Liver (tissue), 9 donors: ENCODE measurements around the gene BHLHE23. TPM values are rescaled to one million over a fixed set of nuclear protein-coding genes. Genes with fewer than 3 reads are reported as not detected.

Source experiments
- DNase-seq: peaks from one replicate; pipeline ENCODE4 v3.0.0-alpha.2; 2017; ENCODE audit warnings: low spot score
- H3K27ac ChIP-seq, 2 donors: one replicate each; pipeline ENCODE4 v1.7.0; 2013; ENCODE audit warnings: inconsistent platforms in 2 of 2, low read length in 2 of 2, control low read depth in 1 of 2, low read depth in 1 of 2, mild to moderate bottlenecking in 1 of 2
- H3K27me3 ChIP-seq, 4 donors: one replicate each; pipeline versions ENCODE4 v1.6.1 to v1.7.0; 2013; ENCODE audit warnings: low read length in 3 of 4, inconsistent platforms in 1 of 4, mild to moderate bottlenecking in 1 of 4, moderate library complexity in 1 of 4; ENCODE audit not compliant: control insufficient read depth in 4 of 4, insufficient read depth in 4 of 4
- H3K36me3 ChIP-seq, 4 donors: one replicate each; pipeline versions ENCODE4 v1.6.1 to v1.7.0; 2013; ENCODE audit warnings: low read length in 3 of 4, mild to moderate bottlenecking in 3 of 4, low read depth in 1 of 4, moderate library complexity in 1 of 4; ENCODE audit not compliant: control insufficient read depth in 4 of 4, insufficient read depth in 3 of 4
- H3K4me1 ChIP-seq, 4 donors: one replicate each; pipeline versions ENCODE4 v1.6.1 to v1.7.0; 2013; ENCODE audit warnings: low read length in 3 of 4, mild to moderate bottlenecking in 3 of 4, moderate library complexity in 1 of 4; ENCODE audit not compliant: control insufficient read depth in 4 of 4, insufficient read depth in 4 of 4
- H3K4me3 ChIP-seq, 3 donors: one replicate each; pipeline versions ENCODE4 v1.6.1 to v1.7.0; 2013; ENCODE audit warnings: low read length in 3 of 3, control low read depth in 1 of 3, low read depth in 1 of 3, mild to moderate bottlenecking in 1 of 3
- H3K9ac ChIP-seq, 2 donors: one replicate each; pipeline ENCODE4 v1.7.0; 2013; ENCODE audit warnings: low read length in 2 of 2, mild to moderate bottlenecking in 2 of 2, moderate library complexity in 2 of 2, control low read depth in 1 of 2, low read depth in 1 of 2
- H3K9me3 ChIP-seq, 4 donors: one replicate each; pipeline versions ENCODE4 v1.6.1 to v1.7.0; 2013; ENCODE audit warnings: low read length in 3 of 4; ENCODE audit not compliant: control insufficient read depth in 4 of 4
- EGR1 ChIP-seq, 2 donors: IDR thresholded peaks; 2 replicates each; pipeline ENCODE4 v1.6.1; 2016 to 2018; ENCODE audit warnings: antibody characterized with exemption in 2 of 2, low read depth in 2 of 2
- FOXA1 ChIP-seq: IDR thresholded peaks from 2 replicates; pipeline ENCODE4 v1.6.1; 2016; ENCODE audit warnings: antibody characterized with exemption
- FOXA2 ChIP-seq: IDR thresholded peaks from 2 replicates; pipeline ENCODE4 v1.6.1; 2016; ENCODE audit warnings: antibody characterized with exemption
- GABPA ChIP-seq, 2 donors: IDR thresholded peaks in 1 of 2; conservative IDR thresholded peaks in 1 of 2; 2 replicates each; pipeline ENCODE4 v1.6.1; 2016; ENCODE audit warnings: antibody characterized with exemption in 2 of 2, mild to moderate bottlenecking in 1 of 2, moderate library complexity in 1 of 2
- HNF4A ChIP-seq, 2 donors: conservative IDR thresholded peaks; 2 replicates each; pipeline ENCODE4 v1.6.1; 2016; ENCODE audit warnings: antibody characterized with exemption in 2 of 2, mild to moderate bottlenecking in 2 of 2
- HNF4G ChIP-seq: IDR thresholded peaks from 2 replicates; pipeline ENCODE4 v1.6.1; 2016; ENCODE audit warnings: antibody characterized with exemption
- JUND ChIP-seq, 2 donors: IDR thresholded peaks; 2 replicates each; pipeline ENCODE4 v1.6.1; 2016; ENCODE audit warnings: antibody characterized with exemption in 2 of 2
- NR2F2 ChIP-seq: IDR thresholded peaks from 2 replicates; pipeline ENCODE4 v1.6.1; 2016; ENCODE audit warnings: antibody characterized with exemption
- RAD21 ChIP-seq, 2 donors: IDR thresholded peaks; 2 replicates each; pipeline ENCODE4 v1.6.1; 2016; ENCODE audit warnings: antibody characterized with exemption in 2 of 2, mild to moderate bottlenecking in 2 of 2
- RXRA ChIP-seq, 2 donors: IDR thresholded peaks; 2 replicates each; pipeline ENCODE4 v1.6.1; 2017 to 2018; ENCODE audit warnings: antibody characterized with exemption in 2 of 2, mild to moderate bottlenecking in 1 of 2
- SP1 ChIP-seq: IDR thresholded peaks from 2 replicates; pipeline ENCODE4 v1.6.1; 2018; ENCODE audit warnings: antibody characterized with exemption, mild to moderate bottlenecking
- TAF1 ChIP-seq: conservative IDR thresholded peaks from 2 replicates; pipeline ENCODE4 v1.6.1; 2016; ENCODE audit warnings: antibody characterized with exemption, mild to moderate bottlenecking
- YY1 ChIP-seq: IDR thresholded peaks from 2 replicates; pipeline ENCODE4 v1.6.1; 2016; ENCODE audit warnings: antibody characterized with exemption, mild to moderate bottlenecking
- WGBS: extraction: QIAGEN DNeasy Blood & Tissue Kit; methylation state at CpG from one replicate; pipeline ENCODE4 v1.1.7; 2013; 5-methylcytosine and 5-hydroxymethylcytosine counted together
- polyA plus RNA-seq, 2 donors: library from polyadenylated mRNA; stranded (reverse) in 1 of 2; unstranded in 1 of 2; fragments of 200-250 nt in 1 of 2; fragments of >200 nt in 1 of 2; fragmentation: Nextera tagmentation in 1 of 2; extraction: Ambion mirVana in 1 of 2; gene quantifications; one replicate each; pipeline versions ENCODE4 v1.2.1 to v1.2.3, GENCODE V29; 2013 to 2015
- total RNA-seq, 2 donors: library from RNA; depleted of rRNA; stranded (reverse); fragments of >200 nt; gene quantifications; one replicate each; pipeline ENCODE4 v1.2.3, GENCODE V29; 2014
- TF ChIP-seq, protein P1 (sequence below): fragments of 150-350 bp; IDR thresholded peaks from 2 replicates; pipeline ENCODE4 v1.5.1; 2017; ENCODE audit warnings: improper control_type of control experiment, low read depth, low read length; ENCODE audit not compliant: missing input control
- TF ChIP-seq, protein P2 (sequence below): IDR thresholded peaks from 2 replicates; pipeline ENCODE4 v1.6.1; 2016; ENCODE audit warnings: antibody characterized with exemption
- TF ChIP-seq, protein P3 (sequence below): IDR thresholded peaks from 2 replicates; pipeline ENCODE4 v1.6.1; 2016; ENCODE audit warnings: antibody characterized with exemption, mild to moderate bottlenecking
- TF ChIP-seq, protein P4 (sequence below): IDR thresholded peaks from 2 replicates; pipeline ENCODE4 v1.6.1; 2016; ENCODE audit warnings: antibody characterized with exemption
- TF ChIP-seq, protein P5 (sequence below): IDR thresholded peaks from 2 replicates; pipeline ENCODE4 v1.6.1; 2016; ENCODE audit warnings: antibody characterized with exemption
- donor health status: healthy.
- donor health status: healthy.
- donor health status: healthy.
- donor health status: healthy.
- donor health status: healthy.

BHLHE23 gene
- total and polyA plus RNA-seq, 4 donors, result not detected

DNA sequence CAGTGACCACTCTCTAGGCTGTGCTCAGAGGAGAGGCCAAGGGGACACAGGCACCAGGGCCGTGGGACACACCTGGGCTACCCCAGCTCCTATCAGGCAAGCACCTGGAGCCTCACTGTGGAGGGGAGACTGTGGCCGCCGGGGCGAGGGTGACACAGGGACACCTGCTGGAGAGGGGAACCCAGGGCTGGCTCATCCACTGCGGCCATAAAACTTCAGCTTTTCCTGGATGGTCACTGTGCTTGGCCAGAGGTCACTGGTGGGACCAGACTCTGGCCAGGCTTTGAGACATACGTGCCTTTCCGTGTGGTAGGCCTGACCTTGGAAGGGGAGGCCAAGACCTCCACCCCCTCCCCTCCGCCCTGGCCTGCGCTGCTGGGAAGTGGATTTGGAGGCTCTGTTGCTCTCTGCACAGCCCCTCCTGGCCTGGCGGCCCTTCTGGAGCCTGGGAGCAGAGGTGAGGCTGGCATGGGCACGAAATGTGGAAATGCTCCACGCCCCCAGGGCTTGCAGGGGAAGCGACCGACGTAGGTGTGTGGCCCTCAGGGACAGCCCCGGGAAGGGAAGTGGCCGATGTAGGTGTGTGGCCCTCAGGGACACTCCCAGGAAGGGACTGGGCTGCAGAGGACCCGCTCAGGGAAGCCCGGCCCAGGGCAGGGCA is 42.9 kb upstream of the BHLHE23 start:
- TF ChIP-seq JUND (IDR thresholded peaks at IDR 0.05) (no peak), SP1 (no peak)
- Histone ChIP-seq H3K9ac (no peak overlapping the region), H3K4me3 (no peak overlapping the region), H3K27ac (no peak overlapping the region), H3K27me3 (peaks cover 0 to 3% (median under 1%) of the 10 kb centered on the region in 4 donors), H3K9me3 (no peaks in the 10 kb centered on the region), H3K4me1 (no peaks in the 10 kb centered on the region), H3K36me3 (no peaks in the 10 kb centered on the region)
- DNase-seq, result no peak
- 87% methylated on average over 19 of the region's 19 CpGs for WGBS

DNA sequence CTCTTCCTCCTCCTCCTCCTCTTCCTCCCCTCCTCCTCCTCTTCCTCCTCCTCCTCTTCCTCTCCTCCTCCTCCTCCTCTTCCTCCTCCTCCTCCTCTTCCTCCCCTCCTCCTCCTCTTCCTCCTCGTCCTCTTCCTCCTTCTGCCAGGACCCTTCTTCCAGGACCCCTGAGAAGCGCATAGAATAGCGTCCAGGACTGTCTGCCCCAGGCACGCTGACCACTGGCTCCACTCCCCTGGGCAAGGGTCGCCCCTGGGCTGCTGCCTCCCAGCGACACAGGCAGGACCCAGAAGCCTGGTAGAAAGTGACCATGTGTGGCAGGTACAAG is 42.4 kb upstream of the BHLHE23 start:
- no peak overlapping the region for H3K4me3 ChIP-seq
- H3K27ac ChIP-seq, result no peak overlapping the region
- H3K27me3 ChIP-seq, result peaks cover 0 to 3% (median under 1%) of the 10 kb centered on the region in 4 donors
- no peaks in the 10 kb centered on the region for H3K9me3 ChIP-seq
- no peaks in the 10 kb centered on the region for H3K36me3 ChIP-seq
- TF ChIP-seq JUND (IDR thresholded peaks at IDR 0.05), result no peak
- TF ChIP-seq GABPA (IDR thresholded peaks at IDR 0.05 in 1 of 2, conservative IDR thresholded peaks at IDR 0.05 in 1 of 2), result no peak
- no peak for TF ChIP-seq FOXA2
- TF ChIP-seq, protein P1, sequence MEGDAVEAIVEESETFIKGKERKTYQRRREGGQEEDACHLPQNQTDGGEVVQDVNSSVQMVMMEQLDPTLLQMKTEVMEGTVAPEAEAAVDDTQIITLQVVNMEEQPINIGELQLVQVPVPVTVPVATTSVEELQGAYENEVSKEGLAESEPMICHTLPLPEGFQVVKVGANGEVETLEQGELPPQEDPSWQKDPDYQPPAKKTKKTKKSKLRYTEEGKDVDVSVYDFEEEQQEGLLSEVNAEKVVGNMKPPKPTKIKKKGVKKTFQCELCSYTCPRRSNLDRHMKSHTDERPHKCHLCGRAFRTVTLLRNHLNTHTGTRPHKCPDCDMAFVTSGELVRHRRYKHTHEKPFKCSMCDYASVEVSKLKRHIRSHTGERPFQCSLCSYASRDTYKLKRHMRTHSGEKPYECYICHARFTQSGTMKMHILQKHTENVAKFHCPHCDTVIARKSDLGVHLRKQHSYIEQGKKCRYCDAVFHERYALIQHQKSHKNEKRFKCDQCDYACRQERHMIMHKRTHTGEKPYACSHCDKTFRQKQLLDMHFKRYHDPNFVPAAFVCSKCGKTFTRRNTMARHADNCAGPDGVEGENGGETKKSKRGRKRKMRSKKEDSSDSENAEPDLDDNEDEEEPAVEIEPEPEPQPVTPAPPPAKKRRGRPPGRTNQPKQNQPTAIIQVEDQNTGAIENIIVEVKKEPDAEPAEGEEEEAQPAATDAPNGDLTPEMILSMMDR, result no peak
- TF ChIP-seq, protein P2, sequence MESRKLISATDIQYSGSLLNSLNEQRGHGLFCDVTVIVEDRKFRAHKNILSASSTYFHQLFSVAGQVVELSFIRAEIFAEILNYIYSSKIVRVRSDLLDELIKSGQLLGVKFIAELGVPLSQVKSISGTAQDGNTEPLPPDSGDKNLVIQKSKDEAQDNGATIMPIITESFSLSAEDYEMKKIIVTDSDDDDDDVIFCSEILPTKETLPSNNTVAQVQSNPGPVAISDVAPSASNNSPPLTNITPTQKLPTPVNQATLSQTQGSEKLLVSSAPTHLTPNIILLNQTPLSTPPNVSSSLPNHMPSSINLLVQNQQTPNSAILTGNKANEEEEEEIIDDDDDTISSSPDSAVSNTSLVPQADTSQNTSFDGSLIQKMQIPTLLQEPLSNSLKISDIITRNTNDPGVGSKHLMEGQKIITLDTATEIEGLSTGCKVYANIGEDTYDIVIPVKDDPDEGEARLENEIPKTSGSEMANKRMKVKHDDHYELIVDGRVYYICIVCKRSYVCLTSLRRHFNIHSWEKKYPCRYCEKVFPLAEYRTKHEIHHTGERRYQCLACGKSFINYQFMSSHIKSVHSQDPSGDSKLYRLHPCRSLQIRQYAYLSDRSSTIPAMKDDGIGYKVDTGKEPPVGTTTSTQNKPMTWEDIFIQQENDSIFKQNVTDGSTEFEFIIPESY, result no peak
- TF ChIP-seq SP1, result no peak
- TF ChIP-seq, protein P3, sequence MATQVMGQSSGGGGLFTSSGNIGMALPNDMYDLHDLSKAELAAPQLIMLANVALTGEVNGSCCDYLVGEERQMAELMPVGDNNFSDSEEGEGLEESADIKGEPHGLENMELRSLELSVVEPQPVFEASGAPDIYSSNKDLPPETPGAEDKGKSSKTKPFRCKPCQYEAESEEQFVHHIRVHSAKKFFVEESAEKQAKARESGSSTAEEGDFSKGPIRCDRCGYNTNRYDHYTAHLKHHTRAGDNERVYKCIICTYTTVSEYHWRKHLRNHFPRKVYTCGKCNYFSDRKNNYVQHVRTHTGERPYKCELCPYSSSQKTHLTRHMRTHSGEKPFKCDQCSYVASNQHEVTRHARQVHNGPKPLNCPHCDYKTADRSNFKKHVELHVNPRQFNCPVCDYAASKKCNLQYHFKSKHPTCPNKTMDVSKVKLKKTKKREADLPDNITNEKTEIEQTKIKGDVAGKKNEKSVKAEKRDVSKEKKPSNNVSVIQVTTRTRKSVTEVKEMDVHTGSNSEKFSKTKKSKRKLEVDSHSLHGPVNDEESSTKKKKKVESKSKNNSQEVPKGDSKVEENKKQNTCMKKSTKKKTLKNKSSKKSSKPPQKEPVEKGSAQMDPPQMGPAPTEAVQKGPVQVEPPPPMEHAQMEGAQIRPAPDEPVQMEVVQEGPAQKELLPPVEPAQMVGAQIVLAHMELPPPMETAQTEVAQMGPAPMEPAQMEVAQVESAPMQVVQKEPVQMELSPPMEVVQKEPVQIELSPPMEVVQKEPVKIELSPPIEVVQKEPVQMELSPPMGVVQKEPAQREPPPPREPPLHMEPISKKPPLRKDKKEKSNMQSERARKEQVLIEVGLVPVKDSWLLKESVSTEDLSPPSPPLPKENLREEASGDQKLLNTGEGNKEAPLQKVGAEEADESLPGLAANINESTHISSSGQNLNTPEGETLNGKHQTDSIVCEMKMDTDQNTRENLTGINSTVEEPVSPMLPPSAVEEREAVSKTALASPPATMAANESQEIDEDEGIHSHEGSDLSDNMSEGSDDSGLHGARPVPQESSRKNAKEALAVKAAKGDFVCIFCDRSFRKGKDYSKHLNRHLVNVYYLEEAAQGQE, result no peak
- no peak for TF ChIP-seq YY1
- no peak for TF ChIP-seq RXRA (IDR thresholded peaks at IDR 0.05)
- no peak for TF ChIP-seq HNF4G
- TF ChIP-seq HNF4A (conservative IDR thresholded peaks at IDR 0.05), result no peak
- TF ChIP-seq TAF1, result no peak
- TF ChIP-seq, protein P4, sequence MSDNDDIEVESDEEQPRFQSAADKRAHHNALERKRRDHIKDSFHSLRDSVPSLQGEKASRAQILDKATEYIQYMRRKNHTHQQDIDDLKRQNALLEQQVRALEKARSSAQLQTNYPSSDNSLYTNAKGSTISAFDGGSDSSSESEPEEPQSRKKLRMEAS, result no peak
- TF ChIP-seq, protein P5, sequence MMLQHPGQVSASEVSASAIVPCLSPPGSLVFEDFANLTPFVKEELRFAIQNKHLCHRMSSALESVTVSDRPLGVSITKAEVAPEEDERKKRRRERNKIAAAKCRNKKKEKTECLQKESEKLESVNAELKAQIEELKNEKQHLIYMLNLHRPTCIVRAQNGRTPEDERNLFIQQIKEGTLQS, result no peak
- TF ChIP-seq EGR1 (IDR thresholded peaks at IDR 0.05; ENCODE audit: low read depth in 2 of 2), result no peak
- no peak for TF ChIP-seq FOXA1
- TF ChIP-seq RAD21 (IDR thresholded peaks at IDR 0.05), result no peak
- TF ChIP-seq NR2F2, result no peak
- no peak overlapping the region for H3K9ac ChIP-seq
- DNase-seq, result no peak
- H3K4me1 ChIP-seq, result no peaks in the 10 kb centered on the region
- WGBS, result 86% methylated on average over 6 of the region's 6 CpGs
